ENCODE measurements around the gene PALLD. TPM values are rescaled to one million over a fixed set of nuclear protein-coding genes. Genes with fewer than 3 reads are reported as not detected.
A peak's percentile ranks its signal among the peaks of the same experiment; 100 is the strongest.

PALLD gene
- total and polyA plus RNA-seq, 2 of the 8 experiments (the other 6 are each of a cell fraction or from before 2014, with no cell fraction given) = 10.5 to 25.0 TPM

DNA sequence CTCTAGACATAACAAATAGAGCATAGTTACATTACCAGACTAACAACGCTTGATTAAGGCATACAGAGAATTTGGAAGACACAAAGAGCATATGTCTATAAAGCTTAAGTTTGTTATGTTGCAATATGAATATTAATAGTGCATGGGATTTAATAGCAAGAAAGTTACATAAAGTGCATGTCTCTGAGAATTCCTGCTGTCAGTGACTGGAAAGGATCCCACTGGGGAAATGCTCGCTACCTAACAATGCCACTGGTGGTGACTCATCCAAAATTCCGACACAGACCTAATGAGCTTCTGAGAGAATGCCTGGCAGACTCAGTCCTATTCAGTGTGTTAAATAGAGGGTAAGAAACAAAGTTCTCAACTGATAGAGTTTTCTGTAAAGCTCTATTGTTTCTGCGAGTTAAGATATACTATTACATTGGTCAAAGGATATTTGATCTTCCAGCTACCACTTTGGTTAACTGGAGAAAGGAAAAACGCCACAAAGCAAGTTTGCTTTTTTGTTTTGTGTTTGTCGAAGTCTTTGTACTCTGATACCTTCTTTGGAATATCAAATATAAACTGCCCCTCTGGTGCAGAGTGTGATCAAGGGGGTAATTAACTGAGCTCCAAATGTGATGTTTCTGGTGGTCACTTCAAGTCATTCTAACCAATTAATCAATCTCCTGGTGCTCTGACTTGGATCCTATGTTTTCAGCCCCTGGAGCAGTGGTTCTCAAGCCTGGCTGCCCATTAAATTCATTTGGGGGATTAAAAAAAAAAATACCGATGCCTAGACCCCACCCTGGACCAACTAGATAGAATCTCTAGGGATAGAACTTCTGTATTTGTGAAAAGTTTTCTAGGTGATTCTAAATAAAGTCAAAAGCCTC, 107.9 kb downstream of the PALLD start:
- H4K91ac ChIP-seq (replicated peaks; ENCODE audit: insufficient read length, low read length) = no peak overlapping the region
- no peaks in the 10 kb centered on the region for H4K20me1 ChIP-seq (replicated peaks in 1 of 2; ENCODE audit: control insufficient read depth in 1 of 2, insufficient read depth in 2 of 2, low read length in 2 of 2)
- H3K4me1 ChIP-seq (replicated peaks in 1 of 4; ENCODE audit: control insufficient read depth in 3 of 4, insufficient read depth in 4 of 4, low read length in 3 of 4) = peaks cover 0 to 5% (median 2%) of the 10 kb centered on the region in 4 experiments; a peak in 2 of 7 replicates
- H3K4me3 ChIP-seq (ENCODE audit: extremely low read depth in 1 of 4, insufficient read depth in 2 of 4, low read depth in 3 of 4, low read length in 4 of 4) = no peak overlapping the region
- H2BK15ac ChIP-seq (ENCODE audit: low read length) = no peak overlapping the region
- H3K23ac ChIP-seq (ENCODE audit: insufficient read length) = no peak overlapping the region
- H2AK5ac ChIP-seq (ENCODE audit: low read depth, low read length) = no peak overlapping the region
- DNase-seq (ENCODE audit: low read depth in 1 of 2, low spot score in 2 of 2) = no peak
- H3K4me2 ChIP-seq (ENCODE audit: insufficient read depth in 1 of 2, low read depth in 2 of 2, low read length in 2 of 2) = no peak overlapping the region
- ChIA-PET CTCF (ENCODE audit: partially characterized antibody) (interaction anchor here (0.6 to 1.8 kb wide), 7 partner anchors 12 to 451 kb away, joined by 3 to 5 read pairs (median 3); no protein-coding TSS in a partner anchor), POLR2A (ENCODE audit: partially characterized antibody) (interaction anchor here (1.0 kb wide), 1 partner anchor 9 kb away, joined by 3 read pairs; no protein-coding TSS in a partner anchor)
- 71% methylated on average over 7 of the region's 7 CpGs; no CpG with 5 or more reads in 1 of the 2 experiments for WGBS, 2 experiments (ENCODE audit: extremely low coverage in 1 of 2, insufficient coverage in 1 of 2, insufficient read length in 1 of 2, insufficient replicate concordance in 2 of 2, low coverage in 1 of 2, low lambda C conversion rate in 2 of 2, missing lambda C conversion rate in 1 of 2)
- no peak overlapping the region for H2BK20ac ChIP-seq (ENCODE audit: low read length)
- no peaks in the 10 kb centered on the region for H3K36me3 ChIP-seq (ENCODE audit: control insufficient read depth in 2 of 4, insufficient read depth in 4 of 4, low read length in 3 of 4)
- no peak overlapping the region for H3K18ac ChIP-seq (ENCODE audit: extremely low read depth, low read length)
- no peak overlapping the region for H2BK5ac ChIP-seq (ENCODE audit: low read depth, low read length)
- H3K9ac ChIP-seq (replicated peaks in 1 of 4; ENCODE audit: extremely low read depth in 1 of 4, low read depth in 3 of 4, low read length in 3 of 4) = no peak overlapping the region
- no peak overlapping the region for H4K5ac ChIP-seq (ENCODE audit: insufficient read length, low read depth, low read length)
- no peak overlapping the region; the same call in 1 of the 2 replicates for H2AFZ ChIP-seq (ENCODE audit: low read length)
- no peaks in the 10 kb centered on the region; the same call in 1 of the 2 replicates for H3K23me2 ChIP-seq (ENCODE audit: low read depth, low read length)
- FAIRE-seq = peak; percentile 52
- no peaks in the 10 kb centered on the region for H3K9me3 ChIP-seq (ENCODE audit: insufficient read depth in 2 of 2, low read depth in 1 of 2, low read length in 1 of 2)
- H3K14ac ChIP-seq (ENCODE audit: insufficient read length) = no peak overlapping the region
- no peaks in the 10 kb centered on the region for H3K79me1 ChIP-seq (ENCODE audit: low read depth, low read length)
- no peaks in the 10 kb centered on the region for H3K79me2 ChIP-seq (ENCODE audit: control insufficient read depth in 1 of 2, insufficient read depth in 2 of 2, low read length in 2 of 2)
- H3K27me3 ChIP-seq (replicated peaks in 1 of 4; ENCODE audit: control insufficient read depth in 3 of 4, extremely low read depth in 1 of 4, insufficient read depth in 3 of 4, low read length in 3 of 4) = no peaks in the 10 kb centered on the region
- H3K27ac ChIP-seq (ENCODE audit: low read depth, low read length) = no peak overlapping the region
- no peak overlapping the region for H4K8ac ChIP-seq (ENCODE audit: extremely low read depth, insufficient read depth, low read length)
- H3K56ac ChIP-seq (replicated peaks; ENCODE audit: insufficient read length, low read depth, low read length) = no peak overlapping the region
- H2BK120ac ChIP-seq (replicated peaks; ENCODE audit: low read depth, low read length) = no peak overlapping the region
- no peak overlapping the region for H3K4ac ChIP-seq (replicated peaks; ENCODE audit: insufficient read length, low read depth, low read length)
- H2BK12ac ChIP-seq (ENCODE audit: low read depth, low read length) = no peak overlapping the region
- TF ChIP-seq NANOG (IDR thresholded peaks at IDR 0.05; ENCODE audit: insufficient read depth, low read depth, low read length, poor library complexity, severe bottlenecking) (no peak), BACH1 (IDR thresholded peaks at IDR 0.05; ENCODE audit: low read length) (no peak), JUND (IDR thresholded peaks at IDR 0.05; ENCODE audit: low read length) (peak; percentile 89), EGR1 (IDR thresholded peaks at IDR 0.05; ENCODE audit: borderline replicate concordance, low read depth, low read length) (no peak), SAP30 (IDR thresholded peaks at IDR 0.05; ENCODE audit: insufficient read depth, insufficient replicate concordance, low read length) (no peak), JUN (IDR thresholded peaks at IDR 0.05; ENCODE audit: low read depth, low read length) (0 out of 2 replicates have a peak, but pooled peaks have one; percentile 35)

Data from H1 (cell line).